Body of pancreas (tissue), 4 donors: ENCODE results near the gene PHYKPL.
"Not testable (repeated sequence)": the region's sequence is repeated elsewhere in the genome, so short reads cannot be mapped to it uniquely, and the experiment has no call there.

ENCODE experiments used
- POLR2A ChIP-seq, 3 donors: fragments of 450-650 bp; IDR thresholded peaks; one replicate each; pipeline ENCODE4 v1.6.1; 2016; ENCODE audit warnings: antibody characterized with exemption in 3 of 3, mild to moderate bottlenecking in 2 of 3
- TF ChIP-seq, protein P1 (sequence below), 7 experiments: fragments of 450-650 bp in 4 of 7; fragments of 200-600 bp in 3 of 7; sonication (generic) in 3 of 7; IDR thresholded peaks; one replicate each; pipeline ENCODE4 v1.5.1; 2016 to 2019; ENCODE audit warnings: antibody characterized with exemption in 7 of 7

DNA sequence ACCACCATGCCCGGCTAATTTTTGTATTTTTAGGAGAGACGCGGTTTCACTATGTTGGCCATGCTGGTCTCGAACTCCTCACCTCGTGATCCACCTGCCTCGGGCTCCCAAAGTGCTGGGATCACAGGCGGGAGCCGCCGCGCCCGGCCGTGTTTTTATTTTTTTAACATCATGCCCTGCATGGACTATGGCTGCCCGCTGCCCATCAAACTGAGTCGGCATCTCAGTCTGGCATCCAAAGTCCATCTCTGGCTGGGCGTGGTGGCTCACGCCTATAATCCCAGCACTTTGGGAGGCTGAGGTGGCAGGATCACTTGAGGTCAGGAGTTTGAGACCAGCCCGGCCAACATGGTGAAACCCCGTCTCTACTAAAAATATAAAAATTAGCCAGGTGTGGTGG lies 21.0 kb upstream of the PHYKPL start:
- not testable (repeated sequence) for TF ChIP-seq POLR2A (IDR thresholded peaks at IDR 0.05)
- TF ChIP-seq, protein P1, sequence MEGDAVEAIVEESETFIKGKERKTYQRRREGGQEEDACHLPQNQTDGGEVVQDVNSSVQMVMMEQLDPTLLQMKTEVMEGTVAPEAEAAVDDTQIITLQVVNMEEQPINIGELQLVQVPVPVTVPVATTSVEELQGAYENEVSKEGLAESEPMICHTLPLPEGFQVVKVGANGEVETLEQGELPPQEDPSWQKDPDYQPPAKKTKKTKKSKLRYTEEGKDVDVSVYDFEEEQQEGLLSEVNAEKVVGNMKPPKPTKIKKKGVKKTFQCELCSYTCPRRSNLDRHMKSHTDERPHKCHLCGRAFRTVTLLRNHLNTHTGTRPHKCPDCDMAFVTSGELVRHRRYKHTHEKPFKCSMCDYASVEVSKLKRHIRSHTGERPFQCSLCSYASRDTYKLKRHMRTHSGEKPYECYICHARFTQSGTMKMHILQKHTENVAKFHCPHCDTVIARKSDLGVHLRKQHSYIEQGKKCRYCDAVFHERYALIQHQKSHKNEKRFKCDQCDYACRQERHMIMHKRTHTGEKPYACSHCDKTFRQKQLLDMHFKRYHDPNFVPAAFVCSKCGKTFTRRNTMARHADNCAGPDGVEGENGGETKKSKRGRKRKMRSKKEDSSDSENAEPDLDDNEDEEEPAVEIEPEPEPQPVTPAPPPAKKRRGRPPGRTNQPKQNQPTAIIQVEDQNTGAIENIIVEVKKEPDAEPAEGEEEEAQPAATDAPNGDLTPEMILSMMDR (IDR thresholded peaks at IDR 0.05), result not testable (repeated sequence)
